CD14-positive monocyte (primary cell): ENCODE measurements around the gene PECR. TPM values are rescaled to one million over a fixed set of nuclear protein-coding genes. Genes with fewer than 3 reads are reported as not detected.

Experiments used
- DNase-seq, 3 donors: peaks; one replicate each; pipeline ENCODE4 v3.0.0-alpha.2; 2011 to 2022
- H2AFZ ChIP-seq: 2 replicates; pipeline ENCODE4 v1.6.0; 2012; ENCODE audit warnings: mild to moderate bottlenecking, low read depth, low read length, inconsistent platforms; ENCODE audit not compliant: insufficient read depth, poor library complexity, severe bottlenecking
- H3K27ac ChIP-seq, 2 donors: 1 replicate in 1 of 2; 2 replicates in 1 of 2; pipeline ENCODE4 v1.5.1; 2012 to 2013; ENCODE audit warnings: low read length in 2 of 2, control low read depth in 1 of 2, inconsistent platforms in 1 of 2, low read depth in 1 of 2, mild to moderate bottlenecking in 1 of 2
- H3K27me3 ChIP-seq, 2 donors: one replicate each; pipeline versions ENCODE4 v1.6.0 to v1.6.1; 2011 to 2013; ENCODE audit warnings: low read length in 2 of 2; ENCODE audit not compliant: control insufficient read depth in 2 of 2, insufficient read depth in 2 of 2
- H3K36me3 ChIP-seq, 2 donors: replicated peaks in 1 of 2; 1 replicate in 1 of 2; 2 replicates in 1 of 2; pipeline versions ENCODE4 v1.5.1 to v1.6.1; 2012 to 2013; ENCODE audit warnings: low read length in 2 of 2, control low read depth in 1 of 2, inconsistent platforms in 1 of 2, mild to moderate bottlenecking in 1 of 2; ENCODE audit not compliant: insufficient read depth in 2 of 2, control insufficient read depth in 1 of 2
- H3K4me1 ChIP-seq, 2 donors: 1 replicate in 1 of 2; 2 replicates in 1 of 2; pipeline versions ENCODE4 v1.5.1 to v1.6.1; 2012 to 2013; ENCODE audit warnings: low read length in 2 of 2, control low read depth in 1 of 2, inconsistent platforms in 1 of 2, mild to moderate bottlenecking in 1 of 2, moderate library complexity in 1 of 2; ENCODE audit not compliant: insufficient read depth in 2 of 2, control insufficient read depth in 1 of 2
- H3K4me2 ChIP-seq: replicated peaks from 2 replicates; pipeline ENCODE3; 2012; ENCODE audit warnings: low read length, moderate library complexity, mild to moderate bottlenecking; ENCODE audit not compliant: poor library complexity, severe bottlenecking; ENCODE audit errors: extremely low read depth
- H3K4me3 ChIP-seq, 3 experiments: fragments of 200-600 bp in 1 of 3; sonication (generic) in 1 of 3; replicated peaks in 1 of 3; 1 replicate in 2 of 3; 2 replicates in 1 of 3; pipeline ENCODE4 v1.5.1; 2011 to 2013; ENCODE audit warnings: low read length in 3 of 3, mild to moderate bottlenecking in 3 of 3, control low read depth in 2 of 3, low read depth in 2 of 3, inconsistent platforms in 1 of 3, moderate library complexity in 1 of 3
- H3K79me2 ChIP-seq: 2 replicates; pipeline ENCODE4 v1.6.0; 2012; ENCODE audit warnings: mild to moderate bottlenecking, control low read depth, inconsistent platforms, low read length, moderate library complexity; ENCODE audit not compliant: insufficient read depth
- H3K9ac ChIP-seq: 2 replicates; pipeline ENCODE4 v1.6.0; 2017; ENCODE audit warnings: low read length, mild to moderate bottlenecking; ENCODE audit not compliant: insufficient read depth, poor library complexity, severe bottlenecking
- H3K9me3 ChIP-seq, 2 donors: replicated peaks in 1 of 2; 1 replicate in 1 of 2; 2 replicates in 1 of 2; pipeline versions ENCODE4 v1.5.1 to v1.6.1; 2012 to 2013; ENCODE audit warnings: low read length in 2 of 2, control low read depth in 1 of 2; ENCODE audit not compliant: control insufficient read depth in 1 of 2, insufficient read depth in 1 of 2
- H4K20me1 ChIP-seq: 2 replicates; pipeline ENCODE4 v1.6.0; 2012; ENCODE audit warnings: mild to moderate bottlenecking, low read length, control low read depth, moderate library complexity; ENCODE audit not compliant: insufficient read depth
- H3K27ac Mint-ChIP-seq, 7 donors: one replicate each; pipeline ENCODE4 v1.8.0; 2020; ENCODE audit warnings: mild to moderate bottlenecking in 7 of 7, mixed read lengths in 7 of 7, moderate library complexity in 6 of 7, inconsistent platforms in 2 of 7
- H3K27me3 Mint-ChIP-seq, 3 donors: one replicate each; pipeline ENCODE4 v1.8.0; 2021 to 2022; ENCODE audit warnings: low read depth in 3 of 3, mild to moderate bottlenecking in 3 of 3, mixed read lengths in 3 of 3, moderate library complexity in 3 of 3, inconsistent platforms in 1 of 3
- H3K36me3 Mint-ChIP-seq, 2 donors: one replicate each; pipeline ENCODE4 v1.8.0; 2020; ENCODE audit warnings: mixed read lengths in 2 of 2, inconsistent platforms in 1 of 2, mild to moderate bottlenecking in 1 of 2
- H3K4me1 Mint-ChIP-seq: one replicate; pipeline ENCODE4 v1.8.0; 2020; ENCODE audit warnings: mild to moderate bottlenecking, mixed read lengths
- H3K4me3 Mint-ChIP-seq, 2 donors: one replicate each; pipeline ENCODE4 v1.8.0; 2020; ENCODE audit warnings: mild to moderate bottlenecking in 2 of 2, mixed read lengths in 2 of 2, moderate library complexity in 1 of 2
- H3K9me3 Mint-ChIP-seq, 7 donors: one replicate each; pipeline ENCODE4 v1.8.0; 2020 to 2022; ENCODE audit warnings: mixed read lengths in 7 of 7, mild to moderate bottlenecking in 6 of 7, moderate library complexity in 6 of 7, inconsistent platforms in 2 of 7
- CTCF ChIP-seq: fragments of 200-600 bp; IDR thresholded peaks from one replicate; pipeline ENCODE4 v1.8.0; 2022; ENCODE audit warnings: antibody characterized with exemption, mild to moderate bottlenecking
- WGBS: methylation state at CpG from one replicate; pipeline ENCODE4 v1.1.5; 2013; ENCODE audit warnings: missing lambda C conversion rate; ENCODE audit not compliant: insufficient coverage; 5-methylcytosine and 5-hydroxymethylcytosine counted together
- intact Hi-C, 2 donors: fragments of 100-400 bp; cut with micrococcal nuclease; formaldehyde crosslinking; loops; one replicate each; pipeline versions ENCODE4 v1.15.0 to v1.15.1; 2023
- polyA plus RNA-seq, 3 donors: library from polyadenylated mRNA; depleted of rRNA in 1 of 3; unstranded in 2 of 3; stranded (reverse) in 1 of 3; fragments of 300-500 nt in 2 of 3; fragments of >200 nt in 1 of 3; fragmentation: Illumina TruSeq in 2 of 3; gene quantifications; 1 replicate in 2 of 3; 2 replicates in 1 of 3; pipeline ENCODE4 v1.2.3, GENCODE V29; 2012 to 2021

PECR gene
- polyA plus RNA-seq, 3 donors, result 7.4 to 16.9 (median 12.3) TPM

- Histone ChIP-seq H3K79me2 (peaks cover 6% of the 10 kb centered on the region), H3K36me3 (peaks cover 0 to 5% of the 10 kb centered on the region in 2 donors), H3K4me2 (no peak overlapping the region), H3K4me1 (peaks cover 1 to 4% of the 10 kb centered on the region in 2 donors), H3K27me3 (no peaks in the 10 kb centered on the region), H3K9ac (no peak overlapping the region), H3K27ac (no peak overlapping the region), H4K20me1 (no peaks in the 10 kb centered on the region), H2AFZ (no peak overlapping the region), H3K4me3 (no peak overlapping the region), H3K9me3 (peaks cover 0 to 2% of the 10 kb centered on the region in 2 donors)
- no peak overlapping the region for H3K27ac Mint-ChIP-seq
- peaks cover 7% of the 10 kb centered on the region for H3K4me1 Mint-ChIP-seq
- no CpG with 5 or more reads among the region's 3 CpGs for WGBS
- H3K4me3 Mint-ChIP-seq, result no peak overlapping the region
- peaks cover 0 to 11% of the 10 kb centered on the region in 2 donors for H3K36me3 Mint-ChIP-seq
- H3K27me3 Mint-ChIP-seq, result peaks cover 0 to 5% (median 4%) of the 10 kb centered on the region in 3 donors
- TF ChIP-seq CTCF, result no peak
- no peak for DNase-seq
- intact Hi-C loops, result no loop called here
- peaks cover 0 to 4% (median 2%) of the 10 kb centered on the region in 7 donors for H3K9me3 Mint-ChIP-seq
These were observed 23.1 kb upstream of the PECR start for GRCh38 chr2:216104691-216105090.

GRCh38 chr2:216103213-216103612 lies 21.6 kb upstream of the PECR start:
- intact Hi-C loops, result no loop called here
- no peaks in the 10 kb centered on the region for H3K4me1 Mint-ChIP-seq
- 43% methylated on average over 1 of the region's 1 CpG for WGBS
- Histone ChIP-seq H3K9ac (no peak overlapping the region), H2AFZ (no peak overlapping the region), H3K79me2 (no peaks in the 10 kb centered on the region), H3K27me3 (no peaks in the 10 kb centered on the region), H4K20me1 (no peaks in the 10 kb centered on the region), H3K4me2 (no peak overlapping the region), H3K4me3 (no peak overlapping the region), H3K36me3 (peaks cover 0 to 5% of the 10 kb centered on the region in 2 donors), H3K27ac (no peak overlapping the region), H3K4me1 (no peaks in the 10 kb centered on the region), H3K9me3 (peaks cover 0 to 5% of the 10 kb centered on the region in 2 donors)
- no peak for TF ChIP-seq CTCF
- no peak overlapping the region for H3K4me3 Mint-ChIP-seq
- peaks cover 0 to 5% (median 4%) of the 10 kb centered on the region in 3 donors for H3K27me3 Mint-ChIP-seq
- H3K9me3 Mint-ChIP-seq, result peaks cover 0 to 3% (median under 1%) of the 10 kb centered on the region in 7 donors
- H3K36me3 Mint-ChIP-seq, result peaks cover 0 to 11% of the 10 kb centered on the region in 2 donors
- no peak for DNase-seq
- no peak overlapping the region for H3K27ac Mint-ChIP-seq
